ENCODE data around the gene TACR3. TPM values are rescaled to one million over a fixed set of nuclear protein-coding genes. Genes with fewer than 3 reads are reported as not detected.
"Not testable (repeated sequence)": the region's sequence is repeated elsewhere in the genome, so short reads cannot be mapped to it uniquely, and the experiment has no call there.

Gene TACR3
- total RNA-seq: 0.29 and 0.46 TPM in 2 replicates
- long read RNA-seq: 0 reads

GRCh38 chr4:103719830-103720207, at the start of gene TACR3:
TACR3 (minus strand) TSS chr4:103719985; CDS start chr4:103719675, 310 bp downstream.
- peaks cover 4% of the 10 kb centered on the region for H3K4me1 Mint-ChIP-seq (ENCODE audit: low read depth)
- peaks cover 28% of the 10 kb centered on the region for H3K27me3 Mint-ChIP-seq
- no peaks in the 10 kb centered on the region for H3K36me3 Mint-ChIP-seq (ENCODE audit: insufficient read depth)
- H3K9me3 Mint-ChIP-seq (ENCODE audit: low read depth): no peaks in the 10 kb centered on the region
- H3K27ac Mint-ChIP-seq: no peak within 1 kb of the TSS
- no peak for DNase-seq (ENCODE audit: low spot score, unreplicated experiment)
- TF ChIP-seq CTCF (IDR thresholded peaks at IDR 0.05; ENCODE audit: unreplicated experiment): no peak
- peak within 1 kb of the TSS; percentile 71 for H3K4me3 Mint-ChIP-seq (ENCODE audit: low read depth)

GRCh38 chr4:103757631-103758030, 37.8 kb upstream of the TACR3 start:
- Mint-ChIP-seq H3K4me1 (ENCODE audit: low read depth) (no peaks in the 10 kb centered on the region), H3K36me3 (ENCODE audit: insufficient read depth) (no peaks in the 10 kb centered on the region), H3K9me3 (ENCODE audit: low read depth) (no peaks in the 10 kb centered on the region), H3K4me3 (ENCODE audit: low read depth) (no peak overlapping the region), H3K27me3 (no peaks in the 10 kb centered on the region), H3K27ac (no peak overlapping the region)
- no peak for DNase-seq (ENCODE audit: low spot score, unreplicated experiment)
- TF ChIP-seq CTCF (IDR thresholded peaks at IDR 0.05; ENCODE audit: unreplicated experiment): no peak

GRCh38 chr4:103756741-103757140, 37.0 kb upstream of the TACR3 start:
- DNase-seq (ENCODE audit: low spot score, unreplicated experiment): no peak
- H3K27ac Mint-ChIP-seq: no peak overlapping the region
- no peaks in the 10 kb centered on the region for H3K27me3 Mint-ChIP-seq
- no peaks in the 10 kb centered on the region for H3K4me1 Mint-ChIP-seq (ENCODE audit: low read depth)
- no peak for TF ChIP-seq CTCF (IDR thresholded peaks at IDR 0.05; ENCODE audit: unreplicated experiment)
- no peaks in the 10 kb centered on the region for H3K9me3 Mint-ChIP-seq (ENCODE audit: low read depth)
- H3K36me3 Mint-ChIP-seq (ENCODE audit: insufficient read depth): no peaks in the 10 kb centered on the region
- H3K4me3 Mint-ChIP-seq (ENCODE audit: low read depth): no peak overlapping the region

- DNase-seq (ENCODE audit: low spot score, unreplicated experiment): no peak
- H3K4me1 Mint-ChIP-seq (ENCODE audit: low read depth): no peaks in the 10 kb centered on the region
- no peak overlapping the region for H3K4me3 Mint-ChIP-seq (ENCODE audit: low read depth)
- TF ChIP-seq CTCF (IDR thresholded peaks at IDR 0.05; ENCODE audit: unreplicated experiment): no peak
- no peaks in the 10 kb centered on the region for H3K9me3 Mint-ChIP-seq (ENCODE audit: low read depth)
- H3K27me3 Mint-ChIP-seq: no peaks in the 10 kb centered on the region
- H3K27ac Mint-ChIP-seq: no peak overlapping the region
- no peaks in the 10 kb centered on the region for H3K36me3 Mint-ChIP-seq (ENCODE audit: insufficient read depth)
Measured at GRCh38 chr4:103754844-103755243, 35.1 kb upstream of the TACR3 start.

- Mint-ChIP-seq H3K36me3 (ENCODE audit: insufficient read depth) (no peaks in the 10 kb centered on the region), H3K27me3 (no peaks in the 10 kb centered on the region), H3K27ac (no peak overlapping the region), H3K4me3 (ENCODE audit: low read depth) (no peak overlapping the region), H3K4me1 (ENCODE audit: low read depth) (no peaks in the 10 kb centered on the region), H3K9me3 (ENCODE audit: low read depth) (no peaks in the 10 kb centered on the region)
- no peak for TF ChIP-seq CTCF (IDR thresholded peaks at IDR 0.05; ENCODE audit: unreplicated experiment)
- no peak for DNase-seq (ENCODE audit: low spot score, unreplicated experiment)
Measured at GRCh38 chr4:103753868-103754653, 34.3 kb upstream of the TACR3 start.

- H3K27me3 Mint-ChIP-seq: peaks cover 28% of the 10 kb centered on the region
- H3K4me1 Mint-ChIP-seq (ENCODE audit: low read depth); H3K36me3 Mint-ChIP-seq (ENCODE audit: insufficient read depth); H3K4me3 Mint-ChIP-seq (ENCODE audit: low read depth); H3K9me3 Mint-ChIP-seq (ENCODE audit: low read depth); DNase-seq (ENCODE audit: low spot score, unreplicated experiment); H3K27ac Mint-ChIP-seq: not testable (repeated sequence)
Measured at GRCh38 chr4:103723150-103723549, 3.4 kb upstream of the TACR3 start.
